Activated CD8-positive, alpha-beta memory T cell treated with anti-CD3 and anti-CD28 coated beads for 36 hours (primary cell): ENCODE results near the gene MAB21L1. TPM values are rescaled to one million over a fixed set of nuclear protein-coding genes. Genes with fewer than 3 reads are reported as not detected.

Source experiments
- CTCF ChIA-PET: fragments of 350-600 bp; sonication (Branson Sonifier 250); formaldehyde crosslinking; loops from one replicate; lab custom pipeline; 2021; ENCODE audit warnings: antibody characterized with exemption; lab: Charles Lee
- POLR2A ChIA-PET: fragments of 350-600 bp; sonication (Branson Sonifier 250); formaldehyde crosslinking; loops from one replicate; lab custom pipeline; 2021; ENCODE audit warnings: antibody characterized with exemption; lab: Charles Lee
- total RNA-seq, 2 experiments: library from RNA; stranded (reverse); gene quantifications; one replicate each; pipeline ENCODE4 v1.2.3, GENCODE V29; 2021

MAB21L1 gene
- total RNA-seq, 2 experiments from 2014 or later, result not detected

GRCh38 chr13:35481777-35482176 lies 5.3 kb upstream of the MAB21L1 start:
- POLR2A ChIA-PET, result no interaction called here
- CTCF ChIA-PET, result no interaction called here

- POLR2A ChIA-PET, result no interaction called here
- CTCF ChIA-PET, result no interaction called here
These were observed 3.9 kb upstream of the MAB21L1 start for GRCh38 chr13:35480346-35480745.

- CTCF ChIA-PET, result no interaction called here
These were observed 3.2 kb upstream of the MAB21L1 start for GRCh38 chr13:35479706-35480105.

GRCh38 chr13:35479038-35479492 lies 2.6 kb upstream of the MAB21L1 start:
- CTCF ChIA-PET, result no interaction called here

More at GRCh38 chr13:35479706-35480105, 3.2 kb upstream of the MAB21L1 start:
- POLR2A ChIA-PET, result no interaction called here

GRCh38 chr13:35478271-35479037 lies 2.0 kb upstream of the MAB21L1 start:
- ChIA-PET POLR2A (no interaction called here), CTCF (no interaction called here)

More at GRCh38 chr13:35479038-35479492, 2.6 kb upstream of the MAB21L1 start:
- POLR2A ChIA-PET, result no interaction called here

GRCh38 chr13:35477386-35477946 lies 977 bp upstream of the MAB21L1 start:
- CTCF ChIA-PET, result no interaction called here
- POLR2A ChIA-PET, result no interaction called here

- CTCF ChIA-PET, result no interaction called here
- POLR2A ChIA-PET, result no interaction called here
These were observed 1.1 kb downstream of the MAB21L1 start for GRCh38 chr13:35475212-35475959.

- POLR2A ChIA-PET, result no interaction called here
- CTCF ChIA-PET, result no interaction called here
These were observed 1.8 kb downstream of the MAB21L1 start for GRCh38 chr13:35474496-35475211.

- CTCF ChIA-PET, result no interaction called here
- POLR2A ChIA-PET, result no interaction called here
These were observed 2.7 kb downstream of the MAB21L1 start for GRCh38 chr13:35473802-35474201.

- CTCF ChIA-PET, result no interaction called here
- POLR2A ChIA-PET, result no interaction called here
These were observed 3.2 kb downstream of the MAB21L1 start for GRCh38 chr13:35473206-35473775.

- ChIA-PET POLR2A (no interaction called here), CTCF (no interaction called here)
These were observed 4.1 kb downstream of the MAB21L1 start for GRCh38 chr13:35472323-35472881.

- ChIA-PET CTCF (no interaction called here), POLR2A (no interaction called here)
These were observed 4.7 kb downstream of the MAB21L1 start for GRCh38 chr13:35471706-35472322.

GRCh38 chr13:35470671-35471661 lies 5.5 kb downstream of the MAB21L1 start:
- ChIA-PET CTCF (no interaction called here), POLR2A (no interaction called here)

- CTCF ChIA-PET, result no interaction called here
- POLR2A ChIA-PET, result no interaction called here
These were observed 6.5 kb downstream of the MAB21L1 start for GRCh38 chr13:35469806-35470525.

GRCh38 chr13:35468195-35468594 lies 8.3 kb downstream of the MAB21L1 start:
- POLR2A ChIA-PET, result no interaction called here
- CTCF ChIA-PET, result no interaction called here

GRCh38 chr13:35465371-35465770 lies 11.1 kb downstream of the MAB21L1 start:
- ChIA-PET CTCF (no interaction called here), POLR2A (no interaction called here)

GRCh38 chr13:35460061-35460460 lies 16.4 kb downstream of the MAB21L1 start:
- POLR2A ChIA-PET, result no interaction called here

More at GRCh38 chr13:35460061-35460460, 16.4 kb downstream of the MAB21L1 start:
- CTCF ChIA-PET, result interaction anchor here (0.6 kb wide), 1 partner anchor 36 kb away, joined by 4 read pairs; no protein-coding TSS in a partner anchor
